Pancreas (tissue), 10 donors: Measurements from ENCODE around the gene FBLN2. TPM values are rescaled to one million over a fixed set of nuclear protein-coding genes. Genes with fewer than 3 reads are reported as not detected.
A peak's percentile ranks its signal among the peaks of the same experiment; 100 is the strongest.

ENCODE experiments used
- ATAC-seq, 4 donors: fragments of 200-7000 bp; cut with Tn5 transposase; one replicate each; pipeline versions ENCODE4 v1.8.0 to v1.9.1; 2020; ENCODE audit warnings: mild to moderate bottlenecking in 4 of 4, moderate library complexity in 4 of 4
- DNase-seq, 6 donors: peaks; one replicate each; pipeline ENCODE4 v3.0.0-alpha.2; 2020
- FAIRE-seq: peaks from 2 replicates; lab custom pipeline; 2012; peaks lifted over from hg19 to GRCh38; lab: Jason Lieb, UNC
- H3K27ac ChIP-seq, 4 donors: fragments of 200-600 bp; sonication (generic); 1 replicate in 3 of 4; 2 replicates in 1 of 4; pipeline versions ENCODE4 v1.5.0 to v1.8.0; 2020
- H3K27me3 ChIP-seq, 4 donors: fragments of 200-600 bp; one replicate each; pipeline ENCODE4 v1.8.0; 2021
- H3K36me3 ChIP-seq, 3 donors: fragments of 200-600 bp; sonication (generic) in 1 of 3; one replicate each; pipeline versions ENCODE4 v1.5.0 to v1.8.0; 2020 to 2021
- H3K4me1 ChIP-seq, 3 donors: fragments of 200-600 bp; one replicate each; pipeline ENCODE4 v1.8.0; 2021
- H3K4me3 ChIP-seq, 4 donors: fragments of 200-600 bp; sonication (generic) in 2 of 4; one replicate each; pipeline versions ENCODE4 v1.5.0 to v1.8.0; 2020 to 2021
- H3K9me3 ChIP-seq, 4 donors: fragments of 200-600 bp; one replicate each; pipeline ENCODE4 v1.8.0; 2021
- WGBS, 2 donors: extraction: QIAGEN DNeasy Blood & Tissue Kit; methylation state at CpG; one replicate each; pipeline ENCODE4 v1.1.7; 2013; 5-methylcytosine and 5-hydroxymethylcytosine counted together
- intact Hi-C, 3 donors: fragments of 100-400 bp; cut with DNase I; formaldehyde crosslinking; loops; one replicate each; pipeline versions ENCODE4 v1.11.1 to v1.14.2; 2022
- polyA plus RNA-seq, 2 donors: library from polyadenylated mRNA; stranded (reverse); fragments of 200-250 nt; gene quantifications; one replicate each; pipeline ENCODE4 v1.2.3, GENCODE V29; 2013
- total RNA-seq, 6 donors: library from RNA; stranded (reverse); fragmentation: NEBNext Ultra II Directional in 4 of 6; extraction: Animal tissue kit (Norgen Biotek cat#: 25700) in 4 of 6; gene quantifications; one replicate each; pipeline versions ENCODE4 v1.2.1 to v1.2.4, GENCODE V29; 2021 to 2023
- TF ChIP-seq, protein P1 (sequence below), 4 donors: fragments of 200-600 bp; sonication (generic) in 3 of 4; IDR thresholded peaks; one replicate each; pipeline versions ENCODE4 v1.5.0 to v1.8.0; 2021; ENCODE audit warnings: antibody characterized with exemption in 4 of 4
- donor health status: healthy with polysubstance abuse.
- donor health status: DM: no; HTN: no; CAD: no; lungs with moderate emphysema.
- donor health status: DM: no; HTN: no; CAD: no.
- donor health status: control.
- donor health status: control.
- donor health status: Bipolar disorder and iron deficiency.
- donor health status: DM: yes; HTN: yes; CAD: no.
- donor health status: DM: no; HTN: no; CAD: no.
- donor health status: DM: no; HTN: no; CAD: no.
- donor health status: DM: yes; HTN: yes; CAD: no.

The FBLN2 gene
- total and polyA plus RNA-seq, 8 donors, result 2.4 to 21.8 (median 4.2) TPM

DNA sequence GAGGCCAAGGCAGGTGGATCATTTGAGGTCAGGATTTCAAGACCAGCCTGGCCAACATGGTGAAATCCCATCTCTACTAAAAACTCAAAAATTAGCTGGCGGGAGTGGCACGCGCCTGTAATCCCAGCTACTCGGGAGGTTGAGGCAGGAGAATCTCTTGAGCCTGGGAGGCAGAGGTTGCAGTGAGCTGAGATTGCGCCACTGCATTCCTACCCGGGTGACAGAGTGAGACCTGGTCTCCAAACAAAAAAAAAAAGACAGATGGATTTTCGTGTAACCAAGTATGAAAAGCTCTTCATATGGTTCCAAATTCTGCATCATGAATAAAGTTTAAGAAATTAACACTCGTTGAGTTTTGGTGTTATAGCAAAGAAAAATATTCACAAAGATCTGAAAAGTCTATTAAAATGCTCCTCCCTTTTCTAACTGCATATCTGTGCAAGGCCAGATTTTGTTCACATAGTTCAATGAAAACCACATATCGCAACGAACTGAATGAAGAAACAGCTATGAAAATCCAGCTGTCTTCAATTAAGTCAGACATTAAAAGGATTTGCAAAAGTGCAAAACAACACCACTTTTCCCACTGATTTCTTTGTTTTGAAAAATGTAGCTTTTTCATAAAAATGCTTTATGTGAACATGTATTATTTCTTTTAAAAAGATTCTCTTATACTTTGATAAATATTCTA, 23.8 kb upstream of the FBLN2 start:
- Histone ChIP-seq H3K9me3 (no peaks in the 10 kb centered on the region), H3K4me3 (no peak overlapping the region), H3K27ac (no peak overlapping the region), H3K36me3 (no peaks in the 10 kb centered on the region), H3K27me3 (no peaks in the 10 kb centered on the region), H3K4me1 (no peaks in the 10 kb centered on the region)
- WGBS, 2 donors, result 84 to 85% methylated on average over 10 of the region's 10 CpGs
- intact Hi-C loops, result no loop called here
- ATAC-seq, result peak in 1 of 4 donors; percentile 31
- TF ChIP-seq, protein P1, sequence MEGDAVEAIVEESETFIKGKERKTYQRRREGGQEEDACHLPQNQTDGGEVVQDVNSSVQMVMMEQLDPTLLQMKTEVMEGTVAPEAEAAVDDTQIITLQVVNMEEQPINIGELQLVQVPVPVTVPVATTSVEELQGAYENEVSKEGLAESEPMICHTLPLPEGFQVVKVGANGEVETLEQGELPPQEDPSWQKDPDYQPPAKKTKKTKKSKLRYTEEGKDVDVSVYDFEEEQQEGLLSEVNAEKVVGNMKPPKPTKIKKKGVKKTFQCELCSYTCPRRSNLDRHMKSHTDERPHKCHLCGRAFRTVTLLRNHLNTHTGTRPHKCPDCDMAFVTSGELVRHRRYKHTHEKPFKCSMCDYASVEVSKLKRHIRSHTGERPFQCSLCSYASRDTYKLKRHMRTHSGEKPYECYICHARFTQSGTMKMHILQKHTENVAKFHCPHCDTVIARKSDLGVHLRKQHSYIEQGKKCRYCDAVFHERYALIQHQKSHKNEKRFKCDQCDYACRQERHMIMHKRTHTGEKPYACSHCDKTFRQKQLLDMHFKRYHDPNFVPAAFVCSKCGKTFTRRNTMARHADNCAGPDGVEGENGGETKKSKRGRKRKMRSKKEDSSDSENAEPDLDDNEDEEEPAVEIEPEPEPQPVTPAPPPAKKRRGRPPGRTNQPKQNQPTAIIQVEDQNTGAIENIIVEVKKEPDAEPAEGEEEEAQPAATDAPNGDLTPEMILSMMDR (IDR thresholded peaks at IDR 0.05), result no peak
- no peak for DNase-seq
- FAIRE-seq, result no peak

DNA sequence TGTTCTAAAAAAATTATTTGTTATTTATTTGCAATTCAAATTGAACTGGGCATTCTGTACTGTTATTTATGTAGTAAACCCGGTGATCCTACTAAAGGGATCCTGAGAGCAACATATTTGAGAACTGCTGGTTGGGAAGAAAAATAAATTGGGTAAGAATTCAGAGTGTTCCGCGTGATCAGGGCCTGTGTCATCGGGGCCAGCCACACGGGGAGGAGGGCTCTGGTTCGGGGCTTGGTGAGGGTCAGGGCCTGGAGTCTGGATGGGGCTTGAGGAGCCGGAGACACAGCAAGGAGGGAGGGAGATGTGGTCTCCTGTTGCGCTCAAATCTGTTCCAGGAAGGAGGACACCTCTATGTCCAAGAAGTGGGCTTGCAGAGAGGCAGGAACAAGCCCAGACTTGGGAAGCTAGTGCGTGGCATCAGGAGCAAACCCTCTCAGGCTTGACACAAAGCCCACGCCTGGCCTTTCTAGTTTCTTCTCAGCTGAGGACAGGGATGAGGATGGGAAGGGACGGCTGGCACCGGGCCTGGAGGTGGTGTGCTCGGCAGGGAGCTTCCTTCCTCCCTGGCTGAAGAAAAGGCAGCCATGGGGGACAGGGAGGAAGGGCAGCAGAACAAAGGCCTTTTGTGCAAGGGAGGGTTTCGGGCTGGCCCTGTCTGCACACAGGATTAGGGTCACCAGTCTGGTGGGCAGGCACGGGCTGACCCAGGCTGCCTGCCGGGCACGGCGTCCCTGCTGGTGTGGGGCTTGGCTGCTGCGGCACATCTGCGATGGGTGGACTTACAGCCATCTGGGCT, 22.9 kb upstream of the FBLN2 start:
- TF ChIP-seq, protein P1 (IDR thresholded peaks at IDR 0.05), result no peak
- no peak overlapping the region for H3K4me3 ChIP-seq
- no peaks in the 10 kb centered on the region for H3K9me3 ChIP-seq
- no peak for FAIRE-seq
- intact Hi-C loops, result no loop called here
- no peaks in the 10 kb centered on the region for H3K36me3 ChIP-seq
- WGBS, 2 donors, result 74 to 85% methylated on average over 18 to 20 of the region's 20 CpGs
- H3K4me1 ChIP-seq, result no peaks in the 10 kb centered on the region
- H3K27me3 ChIP-seq, result no peaks in the 10 kb centered on the region
- no peak for DNase-seq
- peak overlapping the region in 1 of 4 donors; percentile 12 for H3K27ac ChIP-seq
- peak in 1 of 4 donors; percentile 43 for ATAC-seq

DNA sequence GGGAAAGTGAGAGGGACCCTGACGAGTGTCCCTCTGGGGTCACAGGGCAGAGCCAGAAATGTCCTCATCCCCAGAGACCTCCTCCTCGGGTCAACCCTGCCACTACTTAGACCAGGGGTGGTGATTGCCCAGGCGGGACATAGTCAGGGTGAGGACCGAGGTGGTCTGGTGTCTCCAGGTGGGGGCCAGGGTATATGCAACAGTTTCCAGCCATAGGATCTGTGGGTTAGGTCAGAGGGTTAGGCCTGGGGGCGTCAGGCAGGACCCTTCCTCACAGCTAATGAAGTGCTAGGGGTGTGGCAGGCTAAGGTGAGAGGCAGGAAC, 22.3 kb upstream of the FBLN2 start:
- DNase-seq (no peak), FAIRE-seq (no peak), ATAC-seq (no peak)
- Histone ChIP-seq H3K27me3 (no peaks in the 10 kb centered on the region), H3K4me3 (no peak overlapping the region), H3K9me3 (no peaks in the 10 kb centered on the region), H3K4me1 (no peaks in the 10 kb centered on the region), H3K27ac (no peak overlapping the region), H3K36me3 (no peaks in the 10 kb centered on the region)
- TF ChIP-seq, protein P1 (IDR thresholded peaks at IDR 0.05), result no peak
- intact Hi-C loops, result no loop called here
- 64 to 75% methylated on average over 5 of the region's 5 CpGs for WGBS, 2 donors

DNA sequence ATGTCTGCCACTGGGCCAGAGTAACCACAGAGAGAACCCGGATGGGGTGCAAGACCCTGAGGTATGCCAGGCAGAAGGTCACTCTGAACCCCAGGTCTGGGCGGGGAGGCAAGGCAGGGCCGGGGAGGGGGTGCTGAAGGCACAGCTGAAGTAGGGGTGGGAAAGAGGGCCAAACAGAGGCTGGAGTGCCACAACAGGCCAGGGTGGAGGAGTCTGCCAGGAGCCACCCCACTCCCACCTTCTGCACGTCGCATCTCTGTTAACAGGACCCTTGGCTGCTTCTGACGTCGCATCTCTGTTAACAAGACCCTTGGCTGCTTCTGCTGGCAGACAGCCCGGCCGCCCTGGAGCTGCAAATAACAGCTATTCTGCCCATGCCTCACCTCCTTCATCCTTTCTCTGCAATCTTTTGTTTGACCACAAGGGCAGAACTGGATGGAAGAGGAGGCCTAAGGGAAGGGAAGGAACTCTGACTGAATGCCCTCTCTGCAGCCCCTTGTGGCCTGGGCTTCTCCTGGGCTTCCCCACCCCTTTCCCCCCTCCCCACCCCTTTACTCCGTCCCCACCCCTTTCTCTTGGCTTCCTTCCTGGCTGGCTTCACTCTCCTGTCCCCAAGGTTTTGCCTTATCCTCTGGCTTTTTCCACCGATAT, 20.6 kb upstream of the FBLN2 start:
- Histone ChIP-seq H3K4me3 (no peak overlapping the region), H3K4me1 (no peaks in the 10 kb centered on the region), H3K27ac (no peak overlapping the region), H3K36me3 (no peaks in the 10 kb centered on the region), H3K27me3 (no peaks in the 10 kb centered on the region), H3K9me3 (no peaks in the 10 kb centered on the region)
- FAIRE-seq (no peak), ATAC-seq (no peak), DNase-seq (no peak)
- intact Hi-C loops, result no loop called here
- 72 to 74% methylated on average over 11 of the region's 11 CpGs for WGBS, 2 donors
- TF ChIP-seq, protein P1 (IDR thresholded peaks at IDR 0.05), result no peak
